ENCODE measurements around the gene RARS2. TPM values are rescaled to one million over a fixed set of nuclear protein-coding genes. Genes with fewer than 3 reads are reported as not detected.
"Not testable (repeated sequence)": the region's sequence is repeated elsewhere in the genome, so short reads cannot be mapped to it uniquely, and the experiment has no call there.

RARS2 gene, protein sequence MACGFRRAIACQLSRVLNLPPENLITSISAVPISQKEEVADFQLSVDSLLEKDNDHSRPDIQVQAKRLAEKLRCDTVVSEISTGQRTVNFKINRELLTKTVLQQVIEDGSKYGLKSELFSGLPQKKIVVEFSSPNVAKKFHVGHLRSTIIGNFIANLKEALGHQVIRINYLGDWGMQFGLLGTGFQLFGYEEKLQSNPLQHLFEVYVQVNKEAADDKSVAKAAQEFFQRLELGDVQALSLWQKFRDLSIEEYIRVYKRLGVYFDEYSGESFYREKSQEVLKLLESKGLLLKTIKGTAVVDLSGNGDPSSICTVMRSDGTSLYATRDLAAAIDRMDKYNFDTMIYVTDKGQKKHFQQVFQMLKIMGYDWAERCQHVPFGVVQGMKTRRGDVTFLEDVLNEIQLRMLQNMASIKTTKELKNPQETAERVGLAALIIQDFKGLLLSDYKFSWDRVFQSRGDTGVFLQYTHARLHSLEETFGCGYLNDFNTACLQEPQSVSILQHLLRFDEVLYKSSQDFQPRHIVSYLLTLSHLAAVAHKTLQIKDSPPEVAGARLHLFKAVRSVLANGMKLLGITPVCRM
- 26.4 and 28.4 TPM in 2 replicates for total RNA-seq

DNA sequence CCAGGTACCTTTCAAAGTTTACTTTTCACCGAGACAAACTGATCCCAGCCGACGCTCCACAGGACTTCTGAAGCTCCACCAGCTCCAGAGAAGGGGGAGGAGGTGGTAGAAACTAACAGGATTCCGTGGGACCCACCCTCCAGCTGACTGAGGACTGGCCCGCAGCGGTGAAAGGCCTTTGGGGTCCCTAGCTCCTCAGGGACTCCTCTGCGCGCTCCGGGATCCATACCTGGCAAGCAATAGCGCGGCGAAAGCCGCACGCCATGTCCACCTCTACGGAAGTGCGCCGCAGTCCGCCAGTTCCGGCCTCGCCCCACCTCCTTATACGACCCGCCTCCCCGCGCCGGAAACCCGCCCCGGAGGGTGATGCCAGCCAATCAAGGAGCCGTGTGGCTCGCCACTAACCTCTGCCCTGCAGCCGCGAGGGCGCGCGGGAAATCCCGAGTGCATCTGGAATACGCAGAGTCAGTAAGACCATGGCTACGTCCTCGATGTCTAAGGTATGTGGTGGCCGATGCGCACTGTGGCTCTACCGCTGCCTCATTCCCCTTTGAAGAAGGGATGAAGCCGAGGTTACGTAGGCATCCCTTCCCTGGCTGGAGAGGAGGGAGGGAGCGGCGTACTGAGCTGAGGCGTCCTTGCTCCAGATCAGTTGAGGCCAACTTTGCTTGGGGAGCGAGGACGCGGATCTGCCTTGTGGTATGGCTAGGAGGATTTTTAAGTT lies at the start of gene RARS2, which contains the start of gene ORC3:
TSS of gene RARS2 (minus strand) at position 295 of the 724 bp plus-strand sequence. CDS start at position 265, 30 bp downstream.
TSS of gene ORC3 (plus strand) at position 443 of the 724 bp plus-strand sequence. CDS start at position 477, 34 bp downstream.
- peak; percentile 95 for DNase-seq (ENCODE audit: low read depth in 2 of 2)

DNA sequence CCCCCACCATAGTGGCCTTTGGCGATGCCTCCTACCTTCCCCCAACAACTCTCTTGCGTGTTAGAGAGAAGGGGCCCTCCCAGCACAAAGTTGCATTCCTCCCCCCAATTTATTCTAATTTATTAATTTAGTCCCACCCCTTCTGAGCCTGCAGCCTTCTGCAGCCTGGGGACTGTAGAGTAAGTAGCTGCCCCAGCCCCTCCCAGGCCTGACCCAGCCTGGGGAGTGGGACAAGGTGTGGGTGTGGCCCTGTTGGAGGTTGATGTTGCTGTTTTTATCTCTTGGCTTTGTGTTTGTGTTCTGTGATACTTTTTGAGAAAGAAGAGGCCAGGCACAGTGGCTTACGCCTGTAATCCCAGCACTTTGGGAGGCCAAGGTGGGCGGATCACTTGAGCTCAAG lies 49.6 kb upstream of the RARS2 start:
- DNase-seq (ENCODE audit: low read depth in 2 of 2), result no peak

DNA sequence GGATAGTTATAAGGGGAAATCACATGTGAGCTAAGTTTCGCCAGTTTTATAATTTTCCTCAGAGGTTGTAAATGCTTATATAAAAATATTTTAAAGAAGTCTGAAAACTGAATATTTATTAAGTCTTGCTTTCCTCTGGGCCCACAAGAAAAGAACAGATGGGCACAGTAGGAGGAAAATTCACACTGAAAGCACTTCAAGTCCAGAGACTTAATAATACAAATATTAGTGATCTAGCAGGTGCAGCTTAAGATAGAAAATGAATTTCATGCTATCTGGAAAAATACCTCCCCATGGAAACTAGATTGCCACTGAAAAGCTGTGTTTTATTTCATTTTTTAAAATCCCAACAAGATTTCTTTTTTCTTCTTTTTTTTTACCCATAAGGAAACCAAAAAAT lies 47.3 kb upstream of the RARS2 start:
- DNase-seq (ENCODE audit: low read depth in 2 of 2), result no peak

DNA sequence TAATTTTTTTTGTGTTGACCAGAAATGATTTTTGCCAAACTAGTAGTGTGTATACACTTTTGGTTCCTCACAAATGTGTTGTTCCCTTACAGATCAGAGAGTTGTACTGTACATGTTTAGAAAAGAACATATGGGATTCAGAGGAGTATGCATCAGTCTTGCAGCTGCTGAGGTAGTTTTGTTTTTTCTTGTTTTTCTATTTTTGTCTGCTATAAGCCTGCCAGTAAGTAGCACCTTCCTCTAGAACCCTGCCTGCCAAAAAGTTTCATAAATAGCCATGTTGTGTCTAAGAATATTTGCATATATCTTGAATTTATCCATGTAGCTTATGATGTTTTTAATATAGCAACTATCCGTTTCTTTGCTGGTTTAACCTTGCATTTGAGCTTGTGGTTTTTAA lies 46.5 kb upstream of the RARS2 start:
- DNase-seq (ENCODE audit: low read depth in 2 of 2), result no peak

DNA sequence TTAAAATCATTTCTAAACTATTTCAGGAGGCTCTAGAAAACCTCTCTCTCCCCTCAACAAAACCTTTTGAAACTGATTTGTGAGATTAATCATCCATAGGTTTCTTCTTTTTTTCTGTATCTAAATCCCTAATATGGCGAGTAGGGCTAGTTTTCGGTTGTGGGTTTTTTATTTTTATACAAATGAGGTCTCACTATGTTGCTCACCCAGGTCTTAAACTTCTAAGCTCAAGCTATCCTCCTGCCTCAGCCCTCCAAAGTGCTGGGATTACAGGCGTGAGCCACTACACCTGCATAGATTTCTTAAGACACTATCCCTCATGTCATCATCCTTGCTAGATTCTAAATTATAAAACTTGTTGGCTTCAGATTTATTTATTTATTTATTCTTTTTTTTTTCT lies 44.1 kb upstream of the RARS2 start:
- no peak for DNase-seq (ENCODE audit: low read depth in 2 of 2)

DNA sequence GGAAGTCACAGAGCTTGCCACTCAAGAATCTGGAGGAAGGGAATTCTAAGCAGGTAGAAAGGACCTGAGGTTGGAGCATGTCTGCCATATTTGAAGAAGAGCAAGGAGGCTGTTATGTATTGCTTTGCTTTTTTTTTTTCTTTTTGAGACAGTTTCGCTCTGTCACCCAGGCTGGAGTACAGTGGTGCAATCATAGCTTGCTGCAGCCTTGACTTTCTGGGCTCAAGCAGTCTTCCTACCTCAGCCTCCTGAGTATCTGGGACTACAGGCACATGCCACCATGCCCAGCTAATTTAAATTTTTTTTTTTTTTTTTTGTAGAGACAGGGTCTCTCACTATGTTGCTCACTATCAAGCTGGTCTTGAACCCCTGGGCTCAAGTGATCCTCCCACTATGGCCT lies 41.0 kb upstream of the RARS2 start:
- DNase-seq (ENCODE audit: low read depth in 2 of 2), result no peak

DNA sequence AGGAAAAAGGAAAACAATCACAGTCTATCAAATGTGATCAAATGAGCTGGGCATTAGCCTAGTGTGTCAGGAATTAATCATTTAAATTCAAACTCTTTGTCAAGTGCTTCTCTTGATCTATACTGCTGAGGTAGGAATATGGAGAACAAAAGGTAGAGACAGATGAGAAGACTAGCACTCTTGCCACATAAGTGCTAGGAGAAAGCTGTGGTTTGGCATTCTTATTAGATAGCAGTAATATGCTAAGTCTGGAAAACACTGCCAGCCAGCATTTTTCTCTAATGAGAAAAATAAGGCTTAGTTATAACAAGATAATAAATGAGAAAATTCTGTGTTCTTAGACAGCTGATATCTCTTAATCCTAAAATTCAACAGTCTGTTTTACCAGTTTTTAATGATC lies 39.1 kb upstream of the RARS2 start:
- no peak for DNase-seq (ENCODE audit: low read depth in 2 of 2)

DNA sequence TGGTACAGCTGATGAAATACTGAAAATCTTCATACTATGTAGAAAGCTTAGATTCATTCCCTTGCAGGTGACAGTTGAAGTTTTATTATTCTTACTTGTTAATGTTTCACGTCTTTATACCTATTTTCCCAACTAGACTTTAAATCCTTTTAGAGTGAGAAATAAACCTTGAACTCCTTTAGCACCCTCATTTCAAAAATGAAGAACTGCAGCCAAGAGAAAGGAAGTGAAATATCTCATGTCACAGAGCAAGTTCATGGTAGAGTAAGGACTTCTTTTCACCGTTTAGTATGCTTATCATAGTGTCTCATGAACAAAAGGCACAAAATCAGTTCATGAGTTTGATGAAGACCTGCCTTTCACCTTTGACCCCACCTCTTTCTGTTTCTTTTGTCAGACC lies 38.6 kb upstream of the RARS2 start:
- DNase-seq (ENCODE audit: low read depth in 2 of 2), result no peak

DNA sequence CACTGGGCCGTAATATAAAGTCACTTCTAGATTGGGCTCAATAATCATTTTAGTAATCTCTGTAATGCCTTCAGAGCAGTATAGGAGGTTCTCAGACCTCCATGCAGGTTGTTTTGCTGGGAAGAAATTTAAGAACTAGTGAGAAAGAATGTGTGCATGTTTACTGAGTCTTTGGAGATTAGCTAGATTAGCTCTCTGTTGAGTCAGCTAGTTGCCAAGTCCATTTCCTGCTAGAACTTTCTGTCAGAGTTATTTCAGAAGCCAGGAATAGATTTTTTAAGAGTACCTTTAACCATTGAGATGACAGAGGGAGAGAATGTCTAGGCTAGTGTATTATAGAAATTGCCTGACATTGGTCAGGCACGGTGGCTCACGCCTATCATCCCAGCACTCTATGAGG lies 33.5 kb upstream of the RARS2 start:
- DNase-seq (ENCODE audit: low read depth in 2 of 2), result peak; percentile 27 to 60

DNA sequence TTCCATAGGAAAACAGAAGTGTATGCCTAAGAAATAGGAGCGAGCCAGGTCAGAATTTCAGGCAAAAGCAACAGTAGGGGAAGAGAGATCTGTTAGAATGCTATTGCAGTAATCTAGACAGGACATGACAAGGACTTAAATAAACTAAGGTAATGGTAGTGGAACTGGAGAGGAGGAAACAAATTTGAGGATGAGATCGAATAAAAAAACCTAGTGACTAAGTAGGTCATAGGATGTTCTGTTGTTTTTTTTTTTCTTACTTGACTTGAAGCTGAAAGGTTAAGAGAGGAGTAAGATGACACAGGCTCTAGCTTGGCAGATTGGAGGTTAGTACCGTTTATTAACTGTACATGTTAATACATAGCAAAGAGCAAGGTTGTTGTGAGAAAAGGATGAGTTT lies 28.7 kb upstream of the RARS2 start:
- peak in 1 of 2 donors; percentile 3 for DNase-seq (ENCODE audit: low read depth in 2 of 2)

DNA sequence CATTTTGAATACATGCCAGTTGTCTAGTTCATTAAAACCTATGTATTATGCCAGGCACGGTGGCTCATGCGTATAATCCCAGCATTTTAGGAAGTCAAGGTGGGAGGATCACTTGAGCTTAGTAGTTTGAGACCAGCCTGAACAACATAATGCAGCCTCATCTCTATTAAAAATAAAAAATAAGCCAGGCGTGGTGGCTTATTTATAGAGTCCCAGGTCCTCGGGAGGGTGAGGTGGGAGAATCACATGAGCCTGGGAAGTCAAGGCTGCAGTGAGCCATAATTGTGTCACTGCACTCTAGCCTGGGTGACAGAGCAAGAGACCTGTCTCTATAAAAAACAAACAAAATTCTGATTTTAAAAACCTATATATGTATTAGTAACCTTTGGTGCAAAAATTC lies 27.6 kb upstream of the RARS2 start:
- no peak for DNase-seq (ENCODE audit: low read depth in 2 of 2)

DNA sequence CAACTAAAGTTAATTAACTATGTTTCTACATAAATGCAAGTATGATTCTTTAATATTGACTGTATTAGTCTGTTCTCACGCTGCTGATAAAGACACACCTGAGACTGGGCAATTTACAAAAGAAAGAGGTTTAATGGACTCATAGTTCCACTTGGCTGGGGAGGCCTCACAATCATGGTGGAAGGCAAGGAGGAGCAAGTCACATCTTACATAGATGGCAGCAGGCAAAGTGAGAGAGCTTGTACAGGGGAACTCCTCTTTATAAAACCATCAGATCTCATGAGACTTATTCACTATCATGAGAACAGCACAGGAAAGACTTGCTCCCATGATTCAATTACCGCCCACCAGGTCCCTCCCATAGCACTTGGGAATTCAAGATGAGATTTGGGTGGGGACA lies 23.2 kb upstream of the RARS2 start:
- DNase-seq (ENCODE audit: low read depth in 2 of 2), result not testable (repeated sequence)

DNA sequence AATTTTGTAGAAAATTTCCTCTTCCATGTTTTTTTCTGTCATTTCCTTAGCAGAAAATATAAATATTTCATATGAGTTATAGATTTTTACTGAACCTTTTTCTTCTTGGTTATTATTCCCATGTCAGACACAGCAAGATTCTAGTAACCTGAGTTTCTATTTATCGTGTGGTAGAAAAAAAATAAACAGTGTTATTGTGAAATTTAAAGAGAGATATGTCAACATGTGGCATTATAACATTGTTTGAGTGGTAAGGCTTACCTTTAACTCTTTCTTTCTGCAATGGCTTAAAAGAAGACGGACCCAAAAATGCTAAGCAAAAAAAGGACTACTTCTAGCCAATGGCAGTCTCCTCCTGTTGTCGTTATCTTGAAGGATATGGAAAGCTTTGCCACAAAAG lies 19.0 kb upstream of the RARS2 start:
- DNase-seq (ENCODE audit: low read depth in 2 of 2), result no peak

DNA sequence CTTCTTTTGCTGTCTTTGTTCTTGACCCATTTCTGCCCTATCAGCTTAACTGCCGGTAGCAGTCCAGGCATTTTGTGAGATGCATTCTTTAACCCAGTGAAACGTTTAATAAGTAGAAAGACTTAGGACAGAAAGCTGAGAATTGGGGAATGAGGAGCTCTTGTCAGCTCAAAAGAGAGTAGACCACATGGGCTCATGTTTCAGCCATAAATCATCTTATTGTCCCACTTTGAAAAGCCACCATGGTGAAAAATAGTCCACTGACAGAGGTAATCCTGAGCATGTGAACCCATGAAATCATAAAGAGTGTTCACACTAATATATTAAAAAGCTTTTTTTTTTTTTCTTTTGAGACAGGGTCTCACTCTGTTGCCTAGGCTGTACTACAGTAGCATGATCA lies 16.4 kb upstream of the RARS2 start:
- DNase-seq (ENCODE audit: low read depth in 2 of 2), result no peak

DNA sequence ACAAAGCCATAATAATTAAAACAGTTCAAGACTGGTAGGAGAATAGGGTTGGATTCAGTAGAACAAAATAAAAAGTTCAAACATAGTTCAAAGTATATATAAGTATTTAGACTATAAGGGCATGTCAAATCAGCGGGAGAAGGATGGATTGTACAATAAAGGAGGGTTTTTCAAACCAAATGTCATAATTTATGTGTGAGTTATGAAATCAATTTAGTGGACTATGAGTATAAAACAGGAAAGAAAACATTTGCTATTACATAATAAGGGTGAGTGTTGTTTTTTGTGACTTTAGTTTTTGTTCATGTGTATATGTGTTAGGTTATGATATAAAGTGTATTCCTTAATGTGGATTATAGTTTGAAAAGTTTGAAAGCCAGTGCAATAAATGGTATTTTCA lies 10.8 kb upstream of the RARS2 start:
- no peak for DNase-seq (ENCODE audit: low read depth in 2 of 2)

DNA sequence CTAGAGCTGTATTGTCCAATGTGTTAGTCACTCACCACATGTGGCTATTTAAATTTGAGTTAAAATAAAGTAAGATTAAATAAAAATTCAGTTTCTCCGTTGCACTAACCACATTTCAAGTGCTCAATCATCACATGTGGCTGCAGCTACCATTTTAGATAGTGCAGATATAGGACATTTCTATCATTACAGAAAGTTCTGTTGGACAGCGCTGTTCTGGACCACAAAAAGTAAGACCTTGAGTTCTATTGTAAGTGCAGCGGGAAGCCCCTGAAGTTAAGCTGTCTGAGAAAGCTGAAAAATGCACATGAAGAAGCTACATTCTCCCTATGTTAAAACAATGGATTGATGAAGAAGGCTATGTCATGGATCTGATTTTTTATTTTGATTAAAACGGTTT lies 1.2 kb upstream of the RARS2 start:
- DNase-seq (ENCODE audit: low read depth in 2 of 2), result no peak

DNA sequence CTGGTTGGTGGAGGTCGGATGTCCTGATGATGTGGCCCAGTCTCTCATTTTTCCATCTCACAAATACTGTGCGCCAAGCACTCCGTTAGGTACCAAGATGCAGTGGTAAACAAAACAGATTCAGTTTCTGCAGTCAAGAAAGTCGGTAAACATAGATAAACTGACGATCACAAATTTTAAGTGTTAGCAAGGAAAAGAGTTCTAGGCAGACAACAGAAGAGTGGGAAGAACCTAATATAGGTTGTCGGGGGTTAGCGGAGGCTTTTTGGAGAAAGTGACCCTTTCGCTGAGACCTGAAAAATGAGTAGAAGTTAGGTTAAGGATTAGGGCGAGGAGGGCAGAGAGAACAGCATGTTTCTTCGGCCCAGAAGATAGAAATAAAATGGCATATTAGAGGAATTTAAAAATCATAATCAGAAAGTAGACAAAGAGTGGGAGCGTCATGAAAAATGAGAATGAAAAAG lies 662 bp upstream of the RARS2 start:
- DNase-seq (ENCODE audit: low read depth in 2 of 2), result no peak

DNA sequence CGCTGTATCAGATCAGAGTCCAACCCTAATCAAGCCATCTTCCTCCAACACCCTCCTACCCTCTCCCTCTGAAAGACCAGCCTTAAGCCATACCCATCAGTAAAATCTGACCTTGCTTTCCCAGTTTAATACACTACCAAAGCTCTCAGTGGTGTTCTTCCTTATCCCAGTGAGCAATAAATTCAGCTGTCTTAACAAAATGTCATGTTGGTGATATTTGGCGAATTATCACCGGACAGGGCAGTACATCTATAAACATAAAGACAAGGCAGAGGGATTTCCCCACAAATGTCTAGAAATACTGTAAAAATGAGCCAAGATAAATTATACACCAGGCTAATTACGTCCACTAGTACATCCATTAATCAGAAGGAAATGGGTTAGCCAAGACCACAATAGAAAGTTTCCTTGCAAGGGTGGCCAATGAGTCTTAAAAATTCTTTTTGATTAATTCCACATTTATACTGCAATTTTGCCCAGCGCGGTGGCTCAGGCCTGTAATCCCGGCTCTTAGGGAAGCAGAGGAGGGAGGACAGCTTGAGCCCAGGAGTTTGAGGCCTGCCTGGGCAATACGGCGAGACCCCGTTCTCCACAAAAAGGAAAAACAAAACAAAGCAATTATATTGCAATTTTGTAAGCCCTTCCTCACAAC lies 905 bp downstream of the RARS2 start:
- DNase-seq (ENCODE audit: low read depth in 2 of 2), result peak; percentile 21 to 26

DNA sequence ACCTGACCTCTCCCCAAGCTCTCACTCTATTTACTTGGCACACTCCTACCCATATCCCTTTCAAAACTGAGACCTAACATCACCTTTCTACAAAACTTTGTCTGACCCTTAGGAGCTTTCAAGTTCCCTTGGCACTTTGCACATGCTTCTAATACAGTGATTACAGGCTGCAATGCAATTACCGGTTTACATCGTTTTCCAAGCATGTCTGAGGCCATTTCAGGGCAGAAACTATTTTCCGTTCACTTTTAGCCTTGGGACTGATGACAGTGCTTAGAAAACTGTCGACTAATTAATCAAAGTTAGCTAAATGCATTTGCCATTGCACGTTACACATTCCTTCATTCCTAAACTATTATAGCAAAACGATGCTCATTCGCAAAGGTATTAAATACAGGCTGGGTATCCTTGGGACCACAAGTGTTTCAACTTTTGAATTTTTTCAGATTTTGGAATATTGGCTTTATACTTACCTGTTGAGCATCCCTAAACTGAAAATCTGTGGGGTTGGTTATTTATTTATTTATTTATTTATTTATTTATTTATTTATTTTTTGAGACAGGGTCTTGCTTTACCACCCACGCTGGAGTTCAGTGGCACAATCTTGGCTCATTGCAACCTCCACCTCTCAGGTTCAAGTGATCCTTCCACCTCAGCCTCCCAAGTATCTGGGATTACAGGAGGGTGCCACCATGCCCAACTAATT lies 3.3 kb downstream of the RARS2 start:
- DNase-seq (ENCODE audit: low read depth in 2 of 2), result no peak

DNA sequence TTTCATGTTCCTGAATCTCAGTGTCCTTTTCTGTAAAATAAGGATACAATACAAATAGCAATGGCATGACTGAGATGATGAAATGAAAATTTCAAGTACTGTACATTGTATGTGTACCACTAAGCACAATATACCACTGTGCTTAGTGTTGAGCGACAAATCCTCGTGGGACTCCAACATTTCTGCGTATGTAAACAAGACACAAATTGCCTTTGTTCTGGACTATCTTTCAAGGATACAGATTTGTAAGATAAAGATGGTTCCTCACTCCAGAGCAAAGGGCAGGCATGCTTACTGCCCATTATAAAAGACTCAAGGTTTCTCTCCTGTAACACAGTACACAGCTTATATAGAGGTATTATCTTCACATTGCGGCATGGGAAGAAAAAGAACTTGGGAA lies 6.0 kb downstream of the RARS2 start:
- no peak for DNase-seq (ENCODE audit: low read depth in 2 of 2)

DNA sequence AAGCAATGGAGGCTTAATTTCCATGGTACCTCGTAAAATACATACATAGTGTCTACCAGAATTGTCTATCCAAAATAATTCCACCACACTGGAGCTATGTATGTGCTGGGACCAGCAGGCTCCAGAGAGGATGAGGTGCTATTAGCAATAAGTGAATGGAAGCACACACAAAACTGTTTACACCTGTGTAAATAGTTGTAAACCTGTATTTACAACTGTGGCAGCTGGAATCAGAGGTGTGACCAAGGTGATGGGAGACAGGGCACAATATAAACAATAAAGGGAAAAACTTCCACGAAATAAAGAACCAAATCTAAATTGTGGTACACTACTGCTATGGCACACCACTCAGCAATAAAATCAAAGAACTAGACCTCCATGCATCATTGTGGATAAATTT lies 14.4 kb downstream of the RARS2 start:
- peak in 1 of 2 donors; percentile 27 for DNase-seq (ENCODE audit: low read depth in 2 of 2)
